ENCODE measurements around the gene LSR.

- TF ChIP-seq, protein P1, sequence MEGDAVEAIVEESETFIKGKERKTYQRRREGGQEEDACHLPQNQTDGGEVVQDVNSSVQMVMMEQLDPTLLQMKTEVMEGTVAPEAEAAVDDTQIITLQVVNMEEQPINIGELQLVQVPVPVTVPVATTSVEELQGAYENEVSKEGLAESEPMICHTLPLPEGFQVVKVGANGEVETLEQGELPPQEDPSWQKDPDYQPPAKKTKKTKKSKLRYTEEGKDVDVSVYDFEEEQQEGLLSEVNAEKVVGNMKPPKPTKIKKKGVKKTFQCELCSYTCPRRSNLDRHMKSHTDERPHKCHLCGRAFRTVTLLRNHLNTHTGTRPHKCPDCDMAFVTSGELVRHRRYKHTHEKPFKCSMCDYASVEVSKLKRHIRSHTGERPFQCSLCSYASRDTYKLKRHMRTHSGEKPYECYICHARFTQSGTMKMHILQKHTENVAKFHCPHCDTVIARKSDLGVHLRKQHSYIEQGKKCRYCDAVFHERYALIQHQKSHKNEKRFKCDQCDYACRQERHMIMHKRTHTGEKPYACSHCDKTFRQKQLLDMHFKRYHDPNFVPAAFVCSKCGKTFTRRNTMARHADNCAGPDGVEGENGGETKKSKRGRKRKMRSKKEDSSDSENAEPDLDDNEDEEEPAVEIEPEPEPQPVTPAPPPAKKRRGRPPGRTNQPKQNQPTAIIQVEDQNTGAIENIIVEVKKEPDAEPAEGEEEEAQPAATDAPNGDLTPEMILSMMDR (tag by site-specific recombination; IDR thresholded peaks at IDR 0.05), result no peak
- TF ChIP-seq GLI4 (tag by site-specific recombination; IDR thresholded peaks at IDR 0.05), result no peak
- no peak for TF ChIP-seq ZNF777 (tag by site-specific recombination; IDR thresholded peaks at IDR 0.05; ENCODE audit: borderline replicate concordance)
- no peak for TF ChIP-seq TRIM28 (IDR thresholded peaks at IDR 0.05; ENCODE audit: borderline replicate concordance, low read length)
- no peak for TF ChIP-seq ZNF324 (tag by site-specific recombination; IDR thresholded peaks at IDR 0.05)
- no peak for TF ChIP-seq ZNF175 (tag by site-specific recombination; IDR thresholded peaks at IDR 0.05)
- TF ChIP-seq ZEB2 (tag by site-specific recombination; IDR thresholded peaks at IDR 0.05), result no peak
- no peak for TF ChIP-seq ZNF16 (tag by site-specific recombination; IDR thresholded peaks at IDR 0.05; ENCODE audit: low read depth)
Observed at GRCh38 chr19:35254341-35255297, 5.8 kb downstream of the LSR start.
